Neural crest cell (in vitro differentiated cells): Measurements from ENCODE around the gene DMXL2. TPM values are rescaled to one million over a fixed set of nuclear protein-coding genes. Genes with fewer than 3 reads are reported as not detected.

Source experiments
- DNase-seq: peaks from one replicate; pipeline ENCODE4 v3.0.0; 2021; ENCODE audit warnings: low read depth, mixed read lengths, low spot score
- H3K27ac Mint-ChIP-seq: one replicate; pipeline ENCODE4 v1.8.0; 2021; ENCODE audit warnings: mild to moderate bottlenecking, mixed read lengths; ENCODE audit not compliant: unreplicated experiment
- H3K27me3 Mint-ChIP-seq: 2 replicates; pipeline ENCODE4 v1.8.0; 2021; ENCODE audit warnings: low read depth, mild to moderate bottlenecking, mixed read lengths
- H3K36me3 Mint-ChIP-seq: 2 replicates; pipeline ENCODE4 v1.8.0; 2021; ENCODE audit warnings: low read depth, mild to moderate bottlenecking, mixed read lengths
- H3K4me1 Mint-ChIP-seq: 2 replicates; pipeline ENCODE4 v1.8.0; 2021; ENCODE audit warnings: mixed read lengths
- H3K4me3 Mint-ChIP-seq: one replicate; pipeline ENCODE4 v1.8.0; 2021; ENCODE audit warnings: mild to moderate bottlenecking, mixed read lengths
- H3K9me3 Mint-ChIP-seq: 2 replicates; pipeline ENCODE4 v1.8.0; 2021; ENCODE audit warnings: mixed read lengths
- CTCF ChIP-seq: fragments of 200-600 bp; sonication (generic); conservative IDR thresholded peaks from 2 replicates; pipeline ENCODE4 v1.5.0; 2021; ENCODE audit warnings: antibody characterized with exemption, mild to moderate bottlenecking
- total RNA-seq: library from RNA; stranded (reverse); gene quantifications from 2 replicates; pipeline ENCODE4 v1.2.1, GENCODE V29; 2021

Gene DMXL2
- total RNA-seq, 1 donor from 2014 or later, result 56.4 TPM

GRCh38 chr15:51561271-51561670 is 61.3 kb downstream of the DMXL2 start:
- Mint-ChIP-seq H3K4me3 (no peak overlapping the region), H3K36me3 (peaks cover 5% of the 10 kb centered on the region), H3K27me3 (no peaks in the 10 kb centered on the region), H3K9me3 (no peaks in the 10 kb centered on the region), H3K27ac (no peak overlapping the region), H3K4me1 (no peaks in the 10 kb centered on the region)
- no peak for DNase-seq
- TF ChIP-seq CTCF, result no peak

GRCh38 chr15:51558876-51559275 is 63.7 kb downstream of the DMXL2 start:
- no peak for DNase-seq
- Mint-ChIP-seq H3K36me3 (peaks cover 7% of the 10 kb centered on the region), H3K4me3 (no peak overlapping the region), H3K4me1 (no peaks in the 10 kb centered on the region), H3K27ac (no peak overlapping the region), H3K27me3 (no peaks in the 10 kb centered on the region), H3K9me3 (no peaks in the 10 kb centered on the region)
- TF ChIP-seq CTCF, result no peak

GRCh38 chr15:51558411-51558810 is 64.2 kb downstream of the DMXL2 start:
- H3K36me3 Mint-ChIP-seq, result peaks cover 7% of the 10 kb centered on the region
- no peak for DNase-seq
- H3K4me1 Mint-ChIP-seq, result no peaks in the 10 kb centered on the region
- H3K4me3 Mint-ChIP-seq, result no peak overlapping the region
- H3K27ac Mint-ChIP-seq, result no peak overlapping the region
- TF ChIP-seq CTCF, result no peak
- H3K27me3 Mint-ChIP-seq, result no peaks in the 10 kb centered on the region
- H3K9me3 Mint-ChIP-seq, result no peaks in the 10 kb centered on the region

- H3K4me3 Mint-ChIP-seq, result no peak overlapping the region
- H3K27ac Mint-ChIP-seq, result no peak overlapping the region
- no peaks in the 10 kb centered on the region for H3K9me3 Mint-ChIP-seq
- peaks cover 8% of the 10 kb centered on the region for H3K36me3 Mint-ChIP-seq
- H3K4me1 Mint-ChIP-seq, result peaks cover 5% of the 10 kb centered on the region
- no peak for DNase-seq
- no peaks in the 10 kb centered on the region for H3K27me3 Mint-ChIP-seq
- TF ChIP-seq CTCF, result no peak
These were observed 71.7 kb downstream of the DMXL2 start for GRCh38 chr15:51550841-51551240.

GRCh38 chr15:51547656-51548055 is 74.9 kb downstream of the DMXL2 start:
- H3K4me1 Mint-ChIP-seq, result peaks cover 5% of the 10 kb centered on the region
- H3K9me3 Mint-ChIP-seq, result no peaks in the 10 kb centered on the region
- TF ChIP-seq CTCF, result no peak
- DNase-seq, result no peak
- H3K27me3 Mint-ChIP-seq, result no peaks in the 10 kb centered on the region
- H3K36me3 Mint-ChIP-seq, result peaks cover 10% of the 10 kb centered on the region
- no peak overlapping the region for H3K27ac Mint-ChIP-seq
- H3K4me3 Mint-ChIP-seq, result no peak overlapping the region
